Ishikawa (cell line): ENCODE results near the gene SYT5.

Experiments
- CEBPB ChIP-seq: IDR thresholded peaks from 2 replicates; pipeline ENCODE4 v1.6.1; 2012
- CREB1 ChIP-seq: IDR thresholded peaks from 2 replicates; pipeline ENCODE4 v1.6.1; 2012; ENCODE audit warnings: low read depth
- EGR1 ChIP-seq: IDR thresholded peaks from 2 replicates; pipeline ENCODE4 v1.6.1; 2012
- EP300 ChIP-seq: IDR thresholded peaks from 2 replicates; pipeline ENCODE4 v1.6.1; 2012; ENCODE audit warnings: borderline replicate concordance
- FOXM1 ChIP-seq: IDR thresholded peaks from 2 replicates; pipeline ENCODE4 v1.6.1; 2012; ENCODE audit warnings: low read depth, borderline replicate concordance
- NFIC ChIP-seq: IDR thresholded peaks from 2 replicates; pipeline ENCODE4 v1.6.1; 2012
- RAD21 ChIP-seq: IDR thresholded peaks from 2 replicates; pipeline ENCODE4 v1.6.1; 2012; ENCODE audit warnings: low read depth
- REST ChIP-seq: IDR thresholded peaks from 2 replicates; pipeline ENCODE4 v1.6.1; 2012; ENCODE audit warnings: low read depth, mild to moderate bottlenecking
- TAF1 ChIP-seq: IDR thresholded peaks from 2 replicates; pipeline ENCODE4 v1.6.1; 2012; ENCODE audit warnings: low read depth, mild to moderate bottlenecking
- TCF12 ChIP-seq: IDR thresholded peaks from 2 replicates; pipeline ENCODE4 v1.6.1; 2012; ENCODE audit warnings: low read depth
- TEAD4 ChIP-seq: IDR thresholded peaks from 2 replicates; pipeline ENCODE4 v1.6.1; 2012
- USF1 ChIP-seq: IDR thresholded peaks from 2 replicates; pipeline ENCODE4 v1.6.1; 2012
- YY1 ChIP-seq: IDR thresholded peaks from 2 replicates; pipeline ENCODE4 v1.6.1; 2012; ENCODE audit warnings: low read depth
- ZBTB7A ChIP-seq: IDR thresholded peaks from 2 replicates; pipeline ENCODE4 v1.6.1; 2012; ENCODE audit warnings: low read depth
- TF ChIP-seq, protein P1 (sequence below): IDR thresholded peaks from 2 replicates; pipeline ENCODE4 v1.6.1; 2012

SYT5 gene

GRCh38 chr19:55206664-55207500, 26.8 kb upstream of the SYT5 start:
- TF ChIP-seq, protein P1, sequence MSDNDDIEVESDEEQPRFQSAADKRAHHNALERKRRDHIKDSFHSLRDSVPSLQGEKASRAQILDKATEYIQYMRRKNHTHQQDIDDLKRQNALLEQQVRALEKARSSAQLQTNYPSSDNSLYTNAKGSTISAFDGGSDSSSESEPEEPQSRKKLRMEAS: peak; percentile 35
- TF ChIP-seq CREB1 (no peak; the same call in 1 of the 2 replicates), EP300 (no peak), NFIC (peak; percentile 68), ZBTB7A (peak; percentile 88; the same call in 1 of the 2 replicates), REST (no peak)

GRCh38 chr19:55202199-55202598, 22.1 kb upstream of the SYT5 start:
- 0 out of 2 replicates have a peak, but pooled peaks have one; percentile 12 for TF ChIP-seq RAD21

DNA sequence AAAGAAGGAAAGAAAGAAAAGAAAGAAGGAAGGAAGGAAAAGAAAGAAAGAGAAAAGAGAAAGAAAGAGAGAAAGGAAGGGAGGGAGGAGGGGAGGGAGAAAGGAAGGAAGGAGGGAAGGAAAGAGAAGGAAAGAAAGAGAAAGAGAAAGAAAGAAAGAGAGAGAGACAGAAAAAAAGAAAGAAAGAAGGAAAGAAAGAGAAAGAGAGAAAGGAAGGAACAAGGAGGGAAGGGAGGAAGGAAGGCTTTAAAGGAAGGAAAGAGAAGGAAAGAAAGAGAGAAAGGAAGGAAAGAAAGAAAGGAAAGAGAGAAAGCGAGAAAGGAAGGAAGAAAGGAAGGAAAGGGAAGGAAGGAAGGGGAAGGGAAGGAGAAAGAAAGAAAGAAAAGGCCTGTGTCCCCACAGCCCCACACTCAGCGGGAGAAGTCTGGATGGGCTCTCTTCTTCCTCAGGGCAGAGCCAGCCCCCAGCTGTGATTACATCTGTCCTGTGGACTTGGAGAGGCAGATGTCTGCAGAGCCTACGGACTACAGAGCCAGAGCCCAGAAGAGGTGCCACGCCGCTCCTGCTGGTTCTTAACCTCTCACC, 19.6 kb upstream of the SYT5 start:
- TF ChIP-seq TAF1 (no peak), CREB1 (no peak), REST (no peak), EGR1 (no peak), TEAD4 (no peak), USF1 (no peak), NFIC (no peak), YY1 (no peak), CEBPB (no peak), FOXM1 (no peak), ZBTB7A (no peak), RAD21 (no peak), TCF12 (no peak)

GRCh38 chr19:55198651-55199050, 18.6 kb upstream of the SYT5 start:
- TF ChIP-seq REST: peak; percentile 84
- TF ChIP-seq, protein P1: no peak
- TF ChIP-seq TAF1: no peak

GRCh38 chr19:55197528-55197927, 17.4 kb upstream of the SYT5 start:
- TF ChIP-seq, protein P1: no peak
- no peak for TF ChIP-seq TAF1
- no peak for TF ChIP-seq EP300
- TF ChIP-seq EGR1: no peak
- no peak for TF ChIP-seq CEBPB
- no peak for TF ChIP-seq ZBTB7A
- TF ChIP-seq REST: no peak
- no peak for TF ChIP-seq NFIC
- TF ChIP-seq TEAD4: no peak
- no peak for TF ChIP-seq FOXM1
- no peak for TF ChIP-seq RAD21
- no peak for TF ChIP-seq USF1
- no peak for TF ChIP-seq TCF12
- TF ChIP-seq CREB1: no peak
